Right atrium auricular region (tissue), 2 donors: ENCODE data around the gene WDR4. TPM values are rescaled to one million over a fixed set of nuclear protein-coding genes. Genes with fewer than 3 reads are reported as not detected.
A peak's percentile ranks its signal among the peaks of the same experiment; 100 is the strongest.
"Not testable (repeated sequence)": the region's sequence is repeated elsewhere in the genome, so short reads cannot be mapped to it uniquely, and the experiment has no call there.

ENCODE experiments used
- DNase-seq: peaks from one replicate; pipeline ENCODE4 v3.0.0-alpha.2; 2019; ENCODE audit warnings: low spot score
- H3K27ac ChIP-seq, 2 donors: fragments of 200-600 bp; sonication (generic); 1 replicate in 1 of 2; 2 replicates in 1 of 2; pipeline ENCODE4 v1.5.1; 2016 to 2019
- H3K27me3 ChIP-seq, 2 donors: fragments of 200-600 bp; sonication (generic); one replicate each; pipeline versions ENCODE4 v1.5.1 to v1.6.0; 2017 to 2019
- H3K36me3 ChIP-seq: fragments of 200-600 bp; sonication (generic); one replicate; pipeline ENCODE4 v1.5.1; 2016
- H3K4me1 ChIP-seq, 2 donors: fragments of 200-600 bp; sonication (generic); one replicate each; pipeline versions ENCODE4 v1.5.1 to v1.6.0; 2017 to 2019
- H3K4me3 ChIP-seq, 2 donors: fragments of 200-600 bp; sonication (generic); 1 replicate in 1 of 2; 2 replicates in 1 of 2; pipeline ENCODE4 v1.5.1; 2017 to 2019; ENCODE audit warnings: mild to moderate bottlenecking in 1 of 2, moderate library complexity in 1 of 2
- H3K9me3 ChIP-seq, 2 donors: fragments of 200-600 bp; sonication (generic); one replicate each; pipeline ENCODE4 v1.5.1; 2019
- total RNA-seq, 2 donors: library from RNA; depleted of rRNA; stranded (reverse); fragments of >200 nt; gene quantifications; one replicate each; pipeline ENCODE4 v1.1.0, GENCODE V29; 2016
- TF ChIP-seq, protein P1 (sequence below), 2 donors: fragments of 200-600 bp; sonication (generic); IDR thresholded peaks; one replicate each; pipeline ENCODE4 v1.5.1; 2019; ENCODE audit warnings: antibody characterized with exemption in 2 of 2

Gene WDR4, protein sequence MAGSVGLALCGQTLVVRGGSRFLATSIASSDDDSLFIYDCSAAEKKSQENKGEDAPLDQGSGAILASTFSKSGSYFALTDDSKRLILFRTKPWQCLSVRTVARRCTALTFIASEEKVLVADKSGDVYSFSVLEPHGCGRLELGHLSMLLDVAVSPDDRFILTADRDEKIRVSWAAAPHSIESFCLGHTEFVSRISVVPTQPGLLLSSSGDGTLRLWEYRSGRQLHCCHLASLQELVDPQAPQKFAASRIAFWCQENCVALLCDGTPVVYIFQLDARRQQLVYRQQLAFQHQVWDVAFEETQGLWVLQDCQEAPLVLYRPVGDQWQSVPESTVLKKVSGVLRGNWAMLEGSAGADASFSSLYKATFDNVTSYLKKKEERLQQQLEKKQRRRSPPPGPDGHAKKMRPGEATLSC
- total RNA-seq, result 1 to 10 TPM; 1.7 to 4.8 TPM

DNA sequence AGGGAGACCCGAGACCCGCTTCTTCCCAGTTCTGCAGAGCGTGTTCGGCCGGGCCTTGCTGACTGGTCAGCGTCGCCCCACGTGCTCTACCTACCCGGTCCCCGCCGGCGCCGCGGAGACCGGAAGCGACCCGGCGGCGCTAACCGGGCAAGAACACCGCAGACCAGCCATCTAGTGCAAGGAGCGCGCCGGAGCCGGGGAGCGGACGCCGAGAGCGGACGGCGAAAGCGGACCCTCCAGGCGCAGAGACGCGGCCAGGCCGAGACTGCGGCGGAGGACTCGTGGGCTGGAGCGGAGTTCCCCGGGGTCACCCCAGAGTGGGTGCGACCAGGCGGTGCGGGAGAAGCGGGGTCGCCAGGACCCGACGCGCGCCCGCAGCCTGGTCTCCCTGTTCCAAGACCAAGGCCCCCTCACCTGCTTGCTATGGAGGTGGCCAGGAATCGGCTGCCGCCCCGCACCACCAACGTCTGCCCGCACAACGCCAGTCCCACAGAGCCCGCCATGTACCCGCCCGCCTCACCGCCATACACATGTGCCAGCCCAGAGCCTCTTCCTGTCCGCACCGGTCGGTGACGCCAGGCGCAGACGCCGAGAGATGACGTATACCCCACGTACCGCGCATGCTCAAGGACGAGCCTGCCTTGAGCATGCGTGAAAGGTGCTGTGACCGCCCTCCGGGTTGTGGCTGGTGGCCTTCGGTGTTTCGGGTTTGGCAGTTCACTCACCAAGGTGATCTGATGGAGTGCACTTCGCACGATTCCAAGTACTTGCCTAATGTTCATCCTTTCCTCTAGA is at the start of gene WDR4:
TSS of gene WDR4 (minus strand) at position 547 of the 795 bp plus-strand sequence. CDS start at position 503, 44 bp downstream.
- peak; percentile 98 for DNase-seq
- no peaks in the 10 kb centered on the region for H3K27me3 ChIP-seq
- TF ChIP-seq, protein P1, sequence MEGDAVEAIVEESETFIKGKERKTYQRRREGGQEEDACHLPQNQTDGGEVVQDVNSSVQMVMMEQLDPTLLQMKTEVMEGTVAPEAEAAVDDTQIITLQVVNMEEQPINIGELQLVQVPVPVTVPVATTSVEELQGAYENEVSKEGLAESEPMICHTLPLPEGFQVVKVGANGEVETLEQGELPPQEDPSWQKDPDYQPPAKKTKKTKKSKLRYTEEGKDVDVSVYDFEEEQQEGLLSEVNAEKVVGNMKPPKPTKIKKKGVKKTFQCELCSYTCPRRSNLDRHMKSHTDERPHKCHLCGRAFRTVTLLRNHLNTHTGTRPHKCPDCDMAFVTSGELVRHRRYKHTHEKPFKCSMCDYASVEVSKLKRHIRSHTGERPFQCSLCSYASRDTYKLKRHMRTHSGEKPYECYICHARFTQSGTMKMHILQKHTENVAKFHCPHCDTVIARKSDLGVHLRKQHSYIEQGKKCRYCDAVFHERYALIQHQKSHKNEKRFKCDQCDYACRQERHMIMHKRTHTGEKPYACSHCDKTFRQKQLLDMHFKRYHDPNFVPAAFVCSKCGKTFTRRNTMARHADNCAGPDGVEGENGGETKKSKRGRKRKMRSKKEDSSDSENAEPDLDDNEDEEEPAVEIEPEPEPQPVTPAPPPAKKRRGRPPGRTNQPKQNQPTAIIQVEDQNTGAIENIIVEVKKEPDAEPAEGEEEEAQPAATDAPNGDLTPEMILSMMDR (IDR thresholded peaks at IDR 0.05), result no peak
- peaks cover 0 to 18% of the 10 kb centered on the region in 2 donors for H3K4me1 ChIP-seq
- no peaks in the 10 kb centered on the region for H3K9me3 ChIP-seq
- H3K36me3 ChIP-seq, result no peaks in the 10 kb centered on the region
- H3K27ac ChIP-seq, result peak within 1 kb of the TSS; percentile 77 to 84
- peak within 1 kb of the TSS; percentile 84 to 93 for H3K4me3 ChIP-seq

DNA sequence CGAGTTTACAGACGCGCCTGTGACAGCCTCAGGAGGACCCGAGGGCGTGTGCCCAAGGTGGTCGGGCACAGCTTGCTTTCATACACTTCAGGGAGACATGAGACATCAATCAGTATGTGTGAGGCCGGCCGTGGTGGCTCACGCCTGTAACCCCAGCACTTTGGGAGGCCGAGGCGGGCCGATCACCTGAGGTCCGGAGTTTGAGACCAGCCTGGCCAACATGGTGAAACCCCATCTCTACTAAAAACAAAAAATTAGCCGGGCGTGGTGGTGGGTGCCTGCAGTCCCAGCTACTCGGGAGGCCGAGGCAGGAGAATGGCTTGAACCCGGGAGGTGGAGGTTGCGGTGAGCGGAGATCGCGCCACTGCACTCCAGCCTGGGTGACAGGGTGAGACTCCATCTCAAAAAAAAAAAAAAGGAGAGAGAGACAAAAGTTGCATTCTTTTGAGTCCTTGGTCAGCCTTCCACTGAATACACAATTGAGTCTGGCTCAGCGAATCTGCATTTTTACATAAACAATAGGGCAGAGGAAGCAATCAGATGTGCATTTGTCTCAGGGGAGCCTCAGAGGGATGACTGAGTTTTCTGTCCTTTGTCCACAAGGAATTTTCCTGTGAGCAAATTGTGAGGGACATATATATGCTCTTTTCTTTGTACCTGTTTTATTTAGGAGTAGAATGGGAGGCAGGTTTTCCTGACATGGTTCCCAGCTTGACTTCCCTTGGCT is 48.3 kb upstream of the WDR4 start:
- H3K4me1 ChIP-seq, H3K4me3 ChIP-seq, H3K27me3 ChIP-seq, H3K27ac ChIP-seq, H3K9me3 ChIP-seq, DNase-seq, H3K36me3 ChIP-seq: not testable (repeated sequence)

DNA sequence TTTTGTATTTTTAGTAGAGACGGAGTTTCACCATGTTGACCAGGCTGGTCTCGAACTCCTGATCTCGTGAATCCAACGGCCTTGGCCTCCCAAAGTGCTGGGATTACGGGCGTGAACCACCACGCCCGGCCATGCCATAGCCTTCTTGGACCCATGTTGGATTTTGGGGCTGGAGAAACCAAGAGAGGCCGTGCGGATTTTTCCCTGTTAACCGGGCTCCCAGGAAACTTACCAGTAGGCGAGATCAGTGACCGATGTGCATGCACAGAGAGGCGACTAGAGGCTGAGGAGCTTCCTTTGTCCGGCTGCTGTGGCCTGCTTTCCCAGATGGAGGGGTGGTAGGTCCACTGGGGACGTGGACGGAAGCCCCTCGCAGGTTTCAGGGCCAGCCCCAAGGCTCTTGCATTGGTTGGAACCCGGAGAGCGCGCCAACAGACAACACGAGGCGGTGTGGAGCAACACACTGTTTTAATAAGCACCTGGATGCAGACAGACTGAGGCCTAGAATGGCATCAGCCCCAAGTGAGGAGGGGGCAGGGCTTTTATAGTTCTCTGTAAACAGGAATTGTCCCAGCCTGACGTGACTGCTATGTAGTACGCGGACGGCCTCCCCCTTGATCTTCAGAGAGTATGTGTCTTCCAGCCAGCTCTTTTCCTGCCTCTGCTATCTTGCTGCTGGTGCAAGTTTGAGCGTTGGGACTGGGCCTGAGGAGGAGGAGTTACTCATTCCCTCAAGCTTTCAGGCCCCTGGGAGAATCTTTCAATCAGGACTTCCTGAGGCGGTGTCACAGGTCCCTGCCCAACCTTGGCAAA is 46.0 kb upstream of the WDR4 start, which contains the start of gene ERVH48-1:
TSS of gene ERVH48-1 (minus strand) at position 517 of the 813 bp plus-strand sequence. CDS start 6,624 bp downstream, outside the sequence.
- no peak for DNase-seq
- Histone ChIP-seq H3K27ac (no peak within 1 kb of the TSS), H3K4me1 (peaks cover 0 to 9% of the 10 kb centered on the region in 2 donors), H3K4me3 (no peak within 1 kb of the TSS), H3K9me3 (no peaks in the 10 kb centered on the region), H3K36me3 (no peaks in the 10 kb centered on the region), H3K27me3 (no peaks in the 10 kb centered on the region)
- TF ChIP-seq, protein P1 (IDR thresholded peaks at IDR 0.05), result no peak

DNA sequence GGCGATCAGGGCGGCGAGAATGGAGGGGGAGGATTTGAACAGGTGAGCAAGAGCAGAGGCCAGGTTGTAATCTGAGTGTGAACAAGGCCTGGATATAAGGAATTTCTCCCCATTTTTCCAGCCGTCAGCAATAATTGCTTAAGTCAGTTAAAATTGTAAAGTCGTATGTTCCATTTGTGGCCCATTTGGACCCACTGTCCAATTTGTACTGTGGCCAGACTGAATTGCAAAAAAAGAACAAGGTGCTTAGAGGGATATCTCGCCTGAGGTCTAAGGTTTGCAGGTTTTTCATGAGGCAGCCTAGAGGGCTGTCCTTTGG is 45.1 kb upstream of the WDR4 start:
- Histone ChIP-seq H3K27me3 (no peaks in the 10 kb centered on the region), H3K36me3 (no peaks in the 10 kb centered on the region), H3K4me1 (peaks cover 0 to 9% of the 10 kb centered on the region in 2 donors), H3K27ac (no peak overlapping the region), H3K9me3 (no peaks in the 10 kb centered on the region), H3K4me3 (no peak overlapping the region)
- no peak for DNase-seq
- TF ChIP-seq, protein P1 (IDR thresholded peaks at IDR 0.05), result no peak

DNA sequence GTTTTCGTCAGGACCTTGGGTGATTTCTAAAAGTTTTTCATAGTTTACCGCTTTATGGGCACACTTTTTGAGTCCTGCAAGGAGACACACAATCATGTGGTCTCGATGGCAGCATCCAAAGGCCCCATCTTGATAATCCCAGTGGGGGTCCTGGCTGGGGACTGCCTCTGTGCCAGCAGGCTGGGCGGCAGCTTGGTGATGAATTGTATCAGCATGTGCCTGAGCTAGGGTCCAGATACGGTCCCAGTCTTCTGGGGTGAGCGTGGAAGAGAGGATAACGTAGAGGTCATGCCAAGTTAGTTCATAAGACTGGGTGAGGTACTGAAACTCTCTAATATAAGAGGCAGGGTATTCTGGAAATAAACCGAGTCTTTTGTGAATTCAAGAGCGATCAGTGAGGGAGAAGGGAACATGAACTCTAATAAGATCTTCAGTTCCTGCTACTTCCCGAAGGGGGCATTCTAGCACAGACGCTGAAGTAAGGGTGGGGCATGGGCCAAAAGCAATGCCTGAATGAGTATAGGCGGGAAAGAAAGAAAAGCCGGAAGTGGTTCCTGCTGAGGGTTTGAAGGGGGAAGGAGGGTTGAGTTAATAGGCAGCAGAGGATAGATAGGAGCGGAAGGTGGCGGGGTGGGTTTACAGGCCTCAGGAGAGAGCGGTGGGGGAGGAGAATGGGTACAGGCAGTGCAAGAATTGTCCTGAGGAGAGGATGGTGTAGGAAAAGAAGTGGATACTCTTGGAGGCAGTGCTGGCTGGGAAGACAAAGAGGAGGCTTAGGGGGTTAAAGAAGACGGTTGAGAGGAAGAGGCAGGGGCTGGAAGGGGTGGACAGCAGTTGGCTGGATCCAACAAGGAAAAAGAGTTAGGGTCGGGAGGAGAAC is 44.5 kb upstream of the WDR4 start:
- Histone ChIP-seq H3K27ac (no peak overlapping the region), H3K27me3 (no peaks in the 10 kb centered on the region), H3K4me3 (no peak overlapping the region), H3K9me3 (no peaks in the 10 kb centered on the region), H3K36me3 (no peaks in the 10 kb centered on the region), H3K4me1 (peaks cover 0 to 9% of the 10 kb centered on the region in 2 donors)
- peak; percentile 86 for DNase-seq
- TF ChIP-seq, protein P1 (IDR thresholded peaks at IDR 0.05), result peak; percentile 49 to 88
